Epithelial cell of esophagus (primary cell): ENCODE measurements around the gene SLC26A11.

Experiments
- DNase-seq: peaks from one replicate; pipeline ENCODE4 v3.0.0; 2010; ENCODE audit warnings: low read depth
- H3K4me3 ChIP-seq: 2 replicates; pipeline ENCODE4 v1.5.1; 2011; ENCODE audit warnings: mild to moderate bottlenecking, low read length, control low read depth
- CTCF ChIP-seq: IDR thresholded peaks from 2 replicates; pipeline ENCODE4 v1.5.1; 2011; ENCODE audit warnings: low read depth, mild to moderate bottlenecking, low read length, control low read depth, inconsistent platforms; ENCODE audit not compliant: insufficient read depth; ENCODE audit errors: missing control alignments

Gene SLC26A11

GRCh38 chr17:80203471-80203963 lies 16.7 kb upstream of the SLC26A11 start:
- DNase-seq, result no peak
- TF ChIP-seq CTCF, result no peak
- H3K4me3 ChIP-seq, result no peak overlapping the region

GRCh38 chr17:80204626-80205468 lies 15.4 kb upstream of the SLC26A11 start:
- no peak for DNase-seq
- H3K4me3 ChIP-seq, result no peak overlapping the region
- no peak for TF ChIP-seq CTCF

GRCh38 chr17:80205811-80206210 lies 14.4 kb upstream of the SLC26A11 start:
- TF ChIP-seq CTCF, result no peak
- no peak for DNase-seq
- H3K4me3 ChIP-seq, result no peak overlapping the region

- TF ChIP-seq CTCF, result no peak
Observed at GRCh38 chr17:80208050-80208449, 12.2 kb upstream of the SLC26A11 start.

GRCh38 chr17:80209765-80210164 lies 10.5 kb upstream of the SLC26A11 start:
- no peak for TF ChIP-seq CTCF
- H3K4me3 ChIP-seq, result no peak overlapping the region
- DNase-seq, result no peak

More at GRCh38 chr17:80208050-80208449, 12.2 kb upstream of the SLC26A11 start:
- no peak for DNase-seq
- no peak overlapping the region for H3K4me3 ChIP-seq

- no peak overlapping the region for H3K4me3 ChIP-seq
- DNase-seq, result no peak
Observed at GRCh38 chr17:80210348-80211108, 9.7 kb upstream of the SLC26A11 start.

More at GRCh38 chr17:80210348-80211108, 9.7 kb upstream of the SLC26A11 start:
- TF ChIP-seq CTCF, result no peak
